ENCODE measurements around the gene COL28A1.
"Not testable (repeated sequence)": the region's sequence is repeated elsewhere in the genome, so short reads cannot be mapped to it uniquely, and the experiment has no call there.

Gene COL28A1

DNA sequence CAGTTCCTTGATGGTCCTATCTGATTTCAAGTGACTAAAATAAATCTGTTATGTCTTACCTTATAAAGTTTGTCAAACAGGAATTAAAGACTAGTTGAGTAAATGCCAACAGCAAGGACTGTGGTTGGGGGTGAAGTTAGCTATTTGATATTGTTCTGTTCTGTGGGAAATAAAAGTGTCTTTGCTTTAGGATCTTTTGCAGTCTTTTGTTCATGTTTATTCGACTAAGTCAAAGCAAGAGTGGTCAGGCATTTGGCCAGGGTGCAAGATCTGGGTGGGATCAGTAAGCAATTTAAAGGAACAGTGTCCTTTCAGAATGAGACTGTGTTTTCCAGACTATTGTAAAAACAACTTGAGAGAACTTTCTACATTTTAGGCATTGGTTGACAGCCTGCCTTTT, at the start of gene COL28A1:
Gene COL28A1 (minus strand): TSS at position 183 of the 400 bp plus-strand sequence. CDS start 2,998 bp downstream, outside the sequence.
- DNase-seq = no peak

DNA sequence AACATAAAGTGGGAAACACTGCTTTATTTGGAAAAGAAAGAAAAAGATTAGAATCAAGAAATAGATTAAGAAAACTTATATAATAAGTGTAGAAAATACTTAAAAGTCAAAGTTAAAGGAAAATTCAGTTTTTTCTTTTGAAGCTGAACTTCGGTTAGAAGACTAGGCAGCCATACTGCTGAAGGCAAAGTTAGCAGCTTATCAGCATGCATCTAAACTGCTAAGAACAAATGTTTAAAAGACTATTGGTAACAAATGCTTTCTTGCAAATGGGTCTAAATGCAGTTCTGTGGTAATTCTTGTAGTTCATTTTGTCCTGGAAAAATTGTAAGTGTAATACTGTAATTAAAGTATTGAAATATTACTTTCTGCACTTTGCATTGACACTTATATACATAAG, 49.0 kb upstream of the COL28A1 start:
- DNase-seq = no peak

GRCh38 chr7:7583731-7584130, 48.1 kb upstream of the COL28A1 start:
- no peak for DNase-seq

DNA sequence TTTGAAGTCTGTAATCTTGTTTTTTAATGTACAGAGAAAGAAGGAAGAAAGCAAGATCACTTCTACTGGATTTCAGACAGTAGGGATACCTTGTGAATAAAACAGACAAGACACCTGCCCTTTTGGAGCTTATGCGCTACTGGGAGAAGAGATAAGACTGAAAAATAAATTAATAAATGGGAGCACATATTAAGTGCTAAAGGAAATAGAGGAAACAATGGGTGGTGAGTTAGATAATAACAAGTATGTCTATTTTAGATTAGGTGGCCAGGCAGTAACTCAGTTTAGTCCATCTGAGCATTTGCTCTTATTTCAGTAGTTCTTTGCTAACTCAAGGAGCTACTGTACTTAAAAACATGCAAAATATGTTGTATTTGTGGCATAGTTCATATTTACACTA, 46.9 kb upstream of the COL28A1 start:
- DNase-seq = no peak

- DNase-seq = no peak
Measured at GRCh38 chr7:7581531-7582179, 46.0 kb upstream of the COL28A1 start.

GRCh38 chr7:7579638-7580037, 44.0 kb upstream of the COL28A1 start:
- no peak for DNase-seq

GRCh38 chr7:7577888-7578287, 42.2 kb upstream of the COL28A1 start:
- no peak for DNase-seq

- no peak for DNase-seq
Measured at GRCh38 chr7:7576344-7576743, 40.7 kb upstream of the COL28A1 start.

GRCh38 chr7:7573701-7574100, 38.0 kb upstream of the COL28A1 start:
- DNase-seq = no peak

DNA sequence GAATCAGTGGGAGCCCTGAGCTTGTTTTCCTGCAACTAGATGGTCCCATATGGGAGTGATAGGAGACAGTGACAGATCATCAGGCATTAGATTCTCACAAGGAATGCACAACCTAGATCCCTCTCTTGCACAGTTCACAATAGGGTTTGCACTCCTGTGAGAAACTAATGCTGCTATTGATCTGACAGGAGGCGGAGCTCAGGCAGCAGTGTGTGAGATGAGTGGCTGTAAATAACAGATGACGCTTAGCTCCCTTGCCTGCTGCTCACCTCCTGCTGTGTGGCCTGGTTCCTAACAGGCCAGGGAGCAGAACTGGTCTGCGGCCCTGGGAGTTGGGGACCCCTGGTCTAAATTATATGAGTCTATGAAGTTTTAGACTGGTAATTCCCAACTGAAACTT, 34.9 kb upstream of the COL28A1 start:
- DNase-seq = no peak

DNA sequence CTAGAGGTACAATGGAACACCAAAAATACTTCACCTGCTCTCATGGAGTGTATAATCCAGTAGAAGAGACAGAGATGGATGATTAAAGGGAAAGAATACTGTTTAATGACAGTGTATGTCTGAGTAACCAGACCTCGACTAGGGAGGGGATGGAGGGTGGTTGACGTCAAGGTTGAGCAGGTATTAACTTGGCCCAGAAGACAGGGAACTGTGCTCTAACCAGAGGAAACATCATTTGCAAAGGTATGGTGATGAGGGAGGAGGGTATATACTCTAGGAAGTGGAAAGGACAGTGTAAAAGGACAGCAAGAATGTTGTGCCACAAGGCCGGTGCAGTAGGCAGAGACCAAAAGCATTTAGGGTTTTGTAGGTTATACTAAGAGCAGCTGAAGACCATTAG, 33.9 kb upstream of the COL28A1 start:
- DNase-seq = no peak

DNA sequence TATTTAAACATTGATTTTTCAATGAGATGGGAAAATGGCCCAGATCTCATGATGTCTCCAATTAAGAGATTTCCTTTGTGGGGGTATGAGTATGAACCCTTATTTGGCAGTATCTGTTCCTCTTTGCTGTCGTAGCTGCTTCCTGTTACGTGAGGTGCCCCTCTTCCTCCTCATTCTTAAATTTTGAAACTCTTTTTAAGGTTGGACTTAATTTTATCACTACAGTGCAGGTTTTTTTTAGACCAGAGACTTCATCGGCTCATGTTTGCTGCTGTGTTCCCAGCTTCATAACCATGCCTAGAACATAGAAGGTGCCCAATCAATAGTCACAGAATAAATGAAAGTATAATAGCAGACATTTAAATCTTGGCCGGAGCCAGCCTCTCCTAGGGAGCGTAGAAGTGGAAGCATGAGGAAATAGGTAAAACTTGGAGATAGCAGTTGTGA, 33.4 kb upstream of the COL28A1 start:
- no peak for DNase-seq

- DNase-seq = no peak
Measured at GRCh38 chr7:7568553-7568952, 32.9 kb upstream of the COL28A1 start.

DNA sequence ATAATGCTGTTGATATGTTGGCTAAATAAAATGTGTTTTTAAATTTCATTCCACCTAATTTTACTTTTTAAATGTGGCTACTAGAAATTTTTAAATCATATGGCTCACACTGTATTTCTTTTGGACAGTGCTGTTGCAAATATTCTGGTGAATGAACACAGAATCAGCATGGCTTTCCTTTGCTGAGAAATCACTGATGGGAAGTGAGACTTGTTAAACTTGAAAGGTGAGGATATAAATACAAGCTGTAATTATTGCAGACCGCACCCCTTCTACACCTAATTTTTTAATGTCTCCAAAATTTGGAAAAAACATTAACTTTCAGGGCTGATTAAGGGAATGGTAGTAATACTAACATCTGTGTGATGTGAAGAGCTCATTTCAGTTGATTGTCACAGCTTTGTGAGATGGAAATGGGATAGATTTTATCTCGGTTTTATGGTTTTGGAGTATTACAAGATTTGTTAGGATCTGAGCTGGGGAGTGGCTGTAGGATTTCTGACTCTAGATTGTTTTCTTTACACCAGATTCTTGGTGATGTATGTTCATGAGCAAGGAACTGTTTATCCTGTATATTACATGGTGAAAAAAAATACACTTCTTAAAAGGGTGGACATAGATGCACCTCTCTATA, 32.3 kb upstream of the COL28A1 start:
- no peak for DNase-seq

GRCh38 chr7:7566651-7567611, 31.3 kb upstream of the COL28A1 start, which contains the start of gene MIOS:
Gene MIOS (plus strand): TSS chr7:7566884. CDS start chr7:7572476, 5,592 bp downstream.
- DNase-seq = peak; percentile 78

DNA sequence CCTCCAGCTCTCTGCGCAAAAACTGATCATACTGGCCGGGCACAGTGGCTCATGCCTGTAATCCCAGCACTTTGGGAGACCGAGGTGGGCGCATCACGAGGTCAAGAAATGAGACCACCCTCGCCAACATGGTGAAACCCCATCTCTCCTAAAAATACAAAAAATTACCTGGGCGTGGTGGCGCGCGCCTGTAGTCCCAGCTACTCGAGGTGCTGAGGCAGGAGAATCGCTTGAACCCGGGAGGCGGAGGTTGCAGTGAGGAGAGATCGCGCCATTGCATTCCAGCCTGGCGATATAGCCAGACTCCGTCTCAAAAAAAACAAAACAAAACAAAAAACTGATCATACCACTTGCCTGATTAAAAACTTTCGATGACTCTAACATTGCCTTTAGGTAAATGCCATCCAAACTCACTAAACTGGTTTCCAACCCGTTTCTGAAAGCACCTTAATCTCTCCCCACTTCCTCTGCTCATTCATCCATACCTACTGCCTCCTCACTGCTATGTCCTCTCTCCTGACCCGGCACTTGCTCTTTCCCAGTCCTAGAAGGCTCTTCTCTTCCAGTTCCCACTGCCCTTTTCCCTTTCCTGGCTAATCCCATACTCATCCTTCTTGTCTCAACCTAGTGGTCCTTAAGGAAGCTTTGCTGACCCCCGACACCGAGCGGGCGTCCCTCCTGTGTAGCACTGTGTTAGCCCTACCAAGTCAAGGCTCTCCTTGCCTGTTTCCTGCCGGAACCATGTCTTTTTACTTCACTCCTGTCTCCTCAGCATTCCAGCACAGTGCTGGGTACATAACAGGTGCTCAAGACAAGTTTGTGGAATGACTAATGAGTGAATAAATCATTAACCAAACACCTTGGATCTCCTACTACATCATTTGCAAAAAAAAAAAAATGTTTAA, 30.3 kb upstream of the COL28A1 start:
- no peak for DNase-seq

DNA sequence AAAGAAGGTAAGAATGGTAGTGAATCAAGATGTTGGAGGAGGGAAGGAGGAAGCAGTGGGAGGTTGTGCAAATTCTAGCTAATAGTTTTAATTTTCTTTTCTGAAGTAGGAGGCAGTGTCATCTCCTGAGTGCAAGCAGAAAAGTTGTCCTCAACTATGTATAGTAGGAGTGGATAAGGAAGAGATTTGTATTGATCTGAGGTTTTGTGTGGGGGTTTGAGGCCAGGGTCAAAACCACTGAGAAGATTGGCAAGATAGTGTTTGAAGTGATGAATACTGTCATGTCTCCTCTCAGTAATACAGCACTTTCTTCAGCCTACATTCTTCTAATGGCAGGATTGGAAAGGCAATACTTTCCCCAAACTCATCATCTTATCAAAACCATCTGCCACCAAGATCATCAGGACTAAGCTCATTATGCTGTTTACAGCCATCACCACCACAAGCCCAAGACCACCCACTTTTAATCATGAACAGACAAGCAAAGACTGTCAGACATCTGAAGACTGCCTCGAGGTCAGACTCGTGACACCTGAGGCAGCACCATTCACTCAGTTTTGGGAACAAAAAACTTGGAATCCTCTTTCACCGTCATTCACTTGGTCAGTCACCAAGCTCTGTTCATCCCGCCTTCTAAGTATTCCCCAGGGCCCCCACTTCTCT, 29.5 kb upstream of the COL28A1 start:
- peak; percentile 26 for DNase-seq

DNA sequence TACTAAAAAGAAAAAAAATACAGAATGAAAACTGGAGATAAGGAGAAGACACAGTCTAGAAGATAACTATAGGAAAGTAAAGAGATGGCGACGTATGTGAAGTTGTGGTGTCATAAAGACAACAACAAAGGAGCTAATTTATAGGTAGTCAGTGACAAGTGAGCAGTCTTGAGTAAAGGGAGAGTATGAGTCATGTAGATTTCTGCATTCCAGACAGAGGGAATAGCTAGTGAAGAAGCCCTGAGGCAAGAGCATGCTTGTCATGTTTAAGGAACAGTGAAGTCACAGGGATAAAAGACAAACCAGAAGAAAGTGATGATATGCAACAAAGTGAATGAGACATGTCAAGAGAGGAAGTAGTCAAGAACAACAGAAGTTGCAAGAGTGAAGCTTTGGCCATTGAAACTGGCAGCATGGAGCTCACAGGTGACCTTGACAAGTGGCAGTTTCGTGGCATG, 28.7 kb upstream of the COL28A1 start:
- DNase-seq = no peak

DNA sequence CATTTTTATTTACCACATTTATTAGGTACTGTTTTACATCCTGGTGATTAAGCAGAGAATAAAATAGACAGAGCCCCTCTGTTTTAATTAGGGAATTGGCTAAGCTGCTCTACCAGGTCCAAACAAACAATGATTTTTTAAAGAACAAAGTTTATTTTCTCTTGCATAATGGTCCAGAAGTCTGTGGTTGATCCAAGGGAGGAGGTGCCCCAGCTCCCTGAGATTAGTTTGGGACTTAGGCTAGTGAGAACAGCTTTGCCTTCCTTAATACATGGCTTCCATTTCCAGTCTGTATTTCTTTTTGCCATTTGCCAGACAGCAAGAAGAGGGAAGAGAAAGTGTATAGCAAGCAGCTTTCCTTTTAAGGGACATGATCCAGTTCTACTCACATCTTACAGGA, 28.1 kb upstream of the COL28A1 start:
- DNase-seq = no peak

DNA sequence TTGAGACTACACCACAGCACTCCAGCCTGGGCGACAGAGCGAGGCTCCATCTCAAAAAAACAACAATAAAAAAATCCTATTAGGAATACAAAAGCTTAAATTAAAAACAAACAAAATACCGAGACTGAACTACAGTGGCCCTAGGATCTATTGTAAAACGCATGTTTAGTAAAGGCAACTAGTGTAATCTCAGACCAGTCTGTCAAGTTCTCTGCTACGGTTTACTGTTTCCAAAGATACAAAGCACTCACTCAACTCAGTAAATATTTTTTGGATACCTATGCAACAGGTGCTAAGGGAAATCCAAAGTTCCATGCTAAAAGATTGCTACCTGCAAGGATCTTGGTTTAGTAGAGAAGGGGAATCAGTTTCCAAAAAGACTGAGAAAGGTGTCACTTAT, 27.6 kb upstream of the COL28A1 start:
- DNase-seq = no peak

- no peak for DNase-seq
Measured at GRCh38 chr7:7562736-7563135, 27.1 kb upstream of the COL28A1 start.

DNA sequence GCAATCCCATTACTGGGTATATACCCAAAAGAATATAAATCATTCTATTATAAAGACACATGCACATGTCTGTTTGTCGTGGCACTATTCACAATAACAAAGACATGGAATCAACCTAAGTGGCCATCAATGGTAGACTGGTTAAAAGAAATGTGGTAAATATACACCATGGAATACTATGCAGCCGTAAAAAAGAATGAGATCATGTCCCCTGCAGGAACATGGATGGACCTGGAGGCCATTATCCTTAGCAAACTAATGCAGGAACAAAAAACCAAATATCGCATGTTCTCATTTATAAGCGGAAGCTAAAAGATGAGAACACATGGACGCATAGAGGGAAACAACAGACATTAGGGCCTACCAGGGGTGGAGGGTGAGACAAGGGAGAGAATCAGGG, 25.9 kb upstream of the COL28A1 start:
- not testable (repeated sequence) for DNase-seq
